ENCODE results near the gene RPL38. TPM values are rescaled to one million over a fixed set of nuclear protein-coding genes. Genes with fewer than 3 reads are reported as not detected.
A peak's percentile ranks its signal among the peaks of the same experiment; 100 is the strongest.

Gene RPL38
- total RNA-seq, 1 donor from 2014 or later: 600 TPM

GRCh38 chr17:74196541-74197317 is 6.7 kb upstream of the RPL38 start:
- peak; percentile 61 for DNase-seq
- H3K9me3 Mint-ChIP-seq (ENCODE audit: unreplicated experiment): peaks cover 14% of the 10 kb centered on the region
- TF ChIP-seq, protein P1, sequence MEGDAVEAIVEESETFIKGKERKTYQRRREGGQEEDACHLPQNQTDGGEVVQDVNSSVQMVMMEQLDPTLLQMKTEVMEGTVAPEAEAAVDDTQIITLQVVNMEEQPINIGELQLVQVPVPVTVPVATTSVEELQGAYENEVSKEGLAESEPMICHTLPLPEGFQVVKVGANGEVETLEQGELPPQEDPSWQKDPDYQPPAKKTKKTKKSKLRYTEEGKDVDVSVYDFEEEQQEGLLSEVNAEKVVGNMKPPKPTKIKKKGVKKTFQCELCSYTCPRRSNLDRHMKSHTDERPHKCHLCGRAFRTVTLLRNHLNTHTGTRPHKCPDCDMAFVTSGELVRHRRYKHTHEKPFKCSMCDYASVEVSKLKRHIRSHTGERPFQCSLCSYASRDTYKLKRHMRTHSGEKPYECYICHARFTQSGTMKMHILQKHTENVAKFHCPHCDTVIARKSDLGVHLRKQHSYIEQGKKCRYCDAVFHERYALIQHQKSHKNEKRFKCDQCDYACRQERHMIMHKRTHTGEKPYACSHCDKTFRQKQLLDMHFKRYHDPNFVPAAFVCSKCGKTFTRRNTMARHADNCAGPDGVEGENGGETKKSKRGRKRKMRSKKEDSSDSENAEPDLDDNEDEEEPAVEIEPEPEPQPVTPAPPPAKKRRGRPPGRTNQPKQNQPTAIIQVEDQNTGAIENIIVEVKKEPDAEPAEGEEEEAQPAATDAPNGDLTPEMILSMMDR (IDR thresholded peaks at IDR 0.05; ENCODE audit: partially characterized antibody, unreplicated experiment): no peak
- H3K4me3 Mint-ChIP-seq (ENCODE audit: unreplicated experiment): peak overlapping the region; percentile 59
- peaks cover 59% of the 10 kb centered on the region for H3K4me1 Mint-ChIP-seq (ENCODE audit: low read depth, unreplicated experiment)
- peak overlapping the region; percentile 99 for H3K27ac Mint-ChIP-seq (ENCODE audit: unreplicated experiment)
- H3K36me3 Mint-ChIP-seq (ENCODE audit: unreplicated experiment): no peaks in the 10 kb centered on the region
- peaks cover 15% of the 10 kb centered on the region for H3K27me3 Mint-ChIP-seq (ENCODE audit: unreplicated experiment)

GRCh38 chr17:74197801-74198200 is 5.7 kb upstream of the RPL38 start:
- peak overlapping the region; percentile 71 for H3K4me3 Mint-ChIP-seq (ENCODE audit: unreplicated experiment)
- peaks cover 14% of the 10 kb centered on the region for H3K9me3 Mint-ChIP-seq (ENCODE audit: unreplicated experiment)
- DNase-seq: no peak
- TF ChIP-seq, protein P1 (IDR thresholded peaks at IDR 0.05; ENCODE audit: partially characterized antibody, unreplicated experiment): no peak
- peaks cover 15% of the 10 kb centered on the region for H3K27me3 Mint-ChIP-seq (ENCODE audit: unreplicated experiment)
- peak overlapping the region; percentile 99 for H3K27ac Mint-ChIP-seq (ENCODE audit: unreplicated experiment)
- H3K4me1 Mint-ChIP-seq (ENCODE audit: low read depth, unreplicated experiment): peaks cover 58% of the 10 kb centered on the region
- no peaks in the 10 kb centered on the region for H3K36me3 Mint-ChIP-seq (ENCODE audit: unreplicated experiment)

GRCh38 chr17:74198694-74199093 is 4.8 kb upstream of the RPL38 start:
- H3K4me1 Mint-ChIP-seq (ENCODE audit: low read depth, unreplicated experiment): peaks cover 54% of the 10 kb centered on the region
- TF ChIP-seq, protein P1 (IDR thresholded peaks at IDR 0.05; ENCODE audit: partially characterized antibody, unreplicated experiment): no peak
- H3K9me3 Mint-ChIP-seq (ENCODE audit: unreplicated experiment): peaks cover 16% of the 10 kb centered on the region
- no peaks in the 10 kb centered on the region for H3K36me3 Mint-ChIP-seq (ENCODE audit: unreplicated experiment)
- H3K27me3 Mint-ChIP-seq (ENCODE audit: unreplicated experiment): peaks cover 18% of the 10 kb centered on the region
- H3K27ac Mint-ChIP-seq (ENCODE audit: unreplicated experiment): peak overlapping the region; percentile 64
- DNase-seq: no peak
- no peak overlapping the region for H3K4me3 Mint-ChIP-seq (ENCODE audit: unreplicated experiment)

- Mint-ChIP-seq H3K27ac (ENCODE audit: unreplicated experiment) (no peak overlapping the region), H3K9me3 (ENCODE audit: unreplicated experiment) (peaks cover 20% of the 10 kb centered on the region), H3K4me3 (ENCODE audit: unreplicated experiment) (peak overlapping the region; percentile 74), H3K27me3 (ENCODE audit: unreplicated experiment) (peaks cover 18% of the 10 kb centered on the region), H3K36me3 (ENCODE audit: unreplicated experiment) (no peaks in the 10 kb centered on the region), H3K4me1 (ENCODE audit: low read depth, unreplicated experiment) (peaks cover 49% of the 10 kb centered on the region)
- TF ChIP-seq, protein P1 (IDR thresholded peaks at IDR 0.05; ENCODE audit: partially characterized antibody, unreplicated experiment): peak; percentile 95
- DNase-seq: peak; percentile 91
Measured at GRCh38 chr17:74199306-74200092, 4.0 kb upstream of the RPL38 start.
